B cell (primary cell): ENCODE measurements around the gene YIPF5. TPM values are rescaled to one million over a fixed set of nuclear protein-coding genes. Genes with fewer than 3 reads are reported as not detected.

ENCODE experiments used
- ATAC-seq: fragments of 200-7000 bp; cut with Tn5 transposase; one replicate; pipeline ENCODE4 v1.10.0; 2021; ENCODE audit warnings: low read depth, mild to moderate bottlenecking, moderate number of reproducible peaks, moderate library complexity
- CTCF ChIA-PET: fragments of 350-600 bp; sonication (Branson Sonifier 250); formaldehyde crosslinking; loops from one replicate; lab custom pipeline; 2021; ENCODE audit warnings: antibody characterized with exemption, inconsistent platforms; lab: Charles Lee
- POLR2A ChIA-PET: fragments of 350-600 bp; sonication (Branson Sonifier 250); formaldehyde crosslinking; loops from one replicate; lab custom pipeline; 2021; ENCODE audit warnings: antibody characterized with exemption; lab: Charles Lee
- DNase-seq: peaks from one replicate; pipeline ENCODE4 v3.0.0; 2013
- H2AFZ ChIP-seq: 2 replicates; pipeline ENCODE4 v1.6.1; 2012; ENCODE audit warnings: mild to moderate bottlenecking, low read depth, low read length; ENCODE audit not compliant: insufficient read depth, poor library complexity, severe bottlenecking
- H3K27ac ChIP-seq, 2 donors: 1 replicate in 1 of 2; 2 replicates in 1 of 2; pipeline ENCODE4 v1.5.1; 2012 to 2013; ENCODE audit warnings: low read length in 2 of 2, mild to moderate bottlenecking in 2 of 2, moderate library complexity in 1 of 2
- H3K27me3 ChIP-seq, 4 experiments: fragments of 200-600 bp in 1 of 4; sonication (generic) in 1 of 4; replicated peaks in 1 of 4; 1 replicate in 2 of 4; 2 replicates in 2 of 4; pipeline versions ENCODE4 v1.6.1 to v1.7.0; 2013 to 2016; ENCODE audit warnings: low read length in 3 of 4, mild to moderate bottlenecking in 2 of 4, mixed read lengths in 1 of 4, moderate library complexity in 1 of 4; ENCODE audit not compliant: insufficient read depth in 4 of 4, control insufficient read depth in 3 of 4; ENCODE audit errors: control extremely low read depth in 1 of 4
- H3K36me3 ChIP-seq, 2 experiments: replicated peaks in 1 of 2; 1 replicate in 1 of 2; 2 replicates in 1 of 2; pipeline versions ENCODE4 v1.6.1 to v1.7.1; 2013; ENCODE audit warnings: low read length in 1 of 2; ENCODE audit not compliant: insufficient read depth in 2 of 2, control insufficient read depth in 1 of 2; ENCODE audit errors: control extremely low read depth in 1 of 2, extremely low read depth in 1 of 2
- H3K4me1 ChIP-seq, 2 donors: fragments of 200-600 bp in 1 of 2; sonication (generic) in 1 of 2; 1 replicate in 1 of 2; 2 replicates in 1 of 2; pipeline versions ENCODE4 v1.5.1 to v1.6.1; 2013 to 2017; ENCODE audit warnings: low read length in 2 of 2; ENCODE audit not compliant: control insufficient read depth in 2 of 2, insufficient read depth in 2 of 2
- H3K4me2 ChIP-seq: replicated peaks from 2 replicates; pipeline ENCODE3; 2012; ENCODE audit warnings: mild to moderate bottlenecking, low read depth, low read length; ENCODE audit not compliant: poor library complexity, severe bottlenecking
- H3K4me3 ChIP-seq, 5 experiments: fragments of 200-600 bp in 1 of 5; sonication (generic) in 1 of 5; 1 replicate in 3 of 5; 2 replicates in 2 of 5; pipeline versions ENCODE4 v1.5.1 to v1.7.0; 2011 to 2016; ENCODE audit warnings: low read length in 4 of 5, mild to moderate bottlenecking in 4 of 5, low read depth in 2 of 5, control low read depth in 1 of 5, moderate library complexity in 1 of 5; ENCODE audit not compliant: insufficient read depth in 1 of 5; ENCODE audit errors: control extremely low read depth in 1 of 5, extremely low read depth in 1 of 5
- H3K79me2 ChIP-seq: fragments of 200-600 bp; sonication (generic); one replicate; pipeline ENCODE4 v1.6.0; 2016; ENCODE audit warnings: low read length; ENCODE audit not compliant: control insufficient read depth, insufficient read depth
- H3K9ac ChIP-seq: fragments of 200-600 bp; sonication (generic); 2 replicates; pipeline ENCODE4 v1.6.1; 2017; ENCODE audit warnings: mild to moderate bottlenecking, low read length, moderate library complexity
- H3K9me3 ChIP-seq, 3 donors: one replicate each; pipeline versions ENCODE4 v1.6.1 to v1.7.1; 2013; ENCODE audit warnings: low read length in 2 of 3; ENCODE audit not compliant: control insufficient read depth in 2 of 3, insufficient read depth in 1 of 3; ENCODE audit errors: control extremely low read depth in 1 of 3
- H4K20me1 ChIP-seq: 2 replicates; pipeline ENCODE4 v1.6.0; 2012; ENCODE audit warnings: mild to moderate bottlenecking, low read length; ENCODE audit not compliant: insufficient read depth, control insufficient read depth, poor library complexity, severe bottlenecking
- H3K27ac Mint-ChIP-seq: one replicate; pipeline ENCODE4 v1.8.0; 2021; ENCODE audit warnings: mixed read lengths
- H3K27me3 Mint-ChIP-seq: one replicate; pipeline ENCODE4 v1.8.0; 2021; ENCODE audit warnings: mixed read lengths
- H3K4me1 Mint-ChIP-seq: one replicate; pipeline ENCODE4 v1.8.0; 2021; ENCODE audit warnings: mixed read lengths
- H3K4me3 Mint-ChIP-seq: one replicate; pipeline ENCODE4 v1.8.0; 2021; ENCODE audit warnings: mixed read lengths
- H3K9me3 Mint-ChIP-seq: one replicate; pipeline ENCODE4 v1.8.0; 2022; ENCODE audit warnings: mixed read lengths; ENCODE audit not compliant: insufficient read depth
- CTCF ChIP-seq: fragments of 200-600 bp; IDR thresholded peaks from one replicate; pipeline ENCODE4 v1.8.0; 2022; ENCODE audit warnings: antibody characterized with exemption, mild to moderate bottlenecking
- EZH2 ChIP-seq: IDR thresholded peaks from 2 replicates; pipeline ENCODE4 v1.6.1; 2012; ENCODE audit warnings: borderline replicate concordance, low read depth, mild to moderate bottlenecking, moderate library complexity, low read length; ENCODE audit not compliant: insufficient read depth, poor library complexity, severe bottlenecking
- WGBS: methylation state at CpG from one replicate; pipeline ENCODE4 v1.1.5; 2013; ENCODE audit warnings: missing lambda C conversion rate; ENCODE audit not compliant: insufficient coverage; 5-methylcytosine and 5-hydroxymethylcytosine counted together
- intact Hi-C: fragments of 100-400 bp; cut with micrococcal nuclease; formaldehyde crosslinking; loops from one replicate; pipeline ENCODE4 v1.10.0; 2022
- polyA plus RNA-seq: library from polyadenylated mRNA; depleted of rRNA; stranded (reverse); fragments of >200 nt; gene quantifications from 2 replicates; pipeline ENCODE4 v1.2.3, GENCODE V29; 2012
- total RNA-seq, 2 donors: library from RNA; stranded (reverse); fragments of 120-200 nt in 1 of 2; gene quantifications; 1 replicate in 1 of 2; 2 replicates in 1 of 2; pipeline versions ENCODE4 v1.2.3 to v1.2.4, GENCODE V29; 2013 to 2022

YIPF5 gene
- total and polyA plus RNA-seq, 2 donors (not counting 1 experiment from before 2014, with no cell fraction given), result 7.2 to 24.0 TPM

GRCh38 chr5:144125163-144125726 lies 45.2 kb downstream of the YIPF5 start:
- H3K27ac ChIP-seq, result no peak overlapping the region
- 97% methylated on average over 3 of the region's 4 CpGs for WGBS

GRCh38 chr5:144122641-144123040 lies 47.8 kb downstream of the YIPF5 start:
- intact Hi-C loops, result no loop called here
- TF ChIP-seq EZH2 (no peak), CTCF (no peak)
- no peak overlapping the region for H3K27ac ChIP-seq
- ATAC-seq, result no peak
- H2AFZ ChIP-seq, result no peak overlapping the region
- H3K79me2 ChIP-seq, result no peaks in the 10 kb centered on the region
- CTCF ChIA-PET, result no interaction called here
- POLR2A ChIA-PET, result no interaction called here
- Mint-ChIP-seq H3K27ac (no peak overlapping the region), H3K9me3 (peaks cover 2% of the 10 kb centered on the region), H3K27me3 (peaks cover 9% of the 10 kb centered on the region), H3K4me1 (no peaks in the 10 kb centered on the region), H3K4me3 (no peak overlapping the region)
- H4K20me1 ChIP-seq, result no peaks in the 10 kb centered on the region
- H3K9ac ChIP-seq, result no peak overlapping the region
- H3K9me3 ChIP-seq, result no peaks in the 10 kb centered on the region
- no peak overlapping the region for H3K4me3 ChIP-seq
- DNase-seq, result no peak
- peaks cover 0 to 3% (median 0%) of the 10 kb centered on the region in 4 experiments for H3K27me3 ChIP-seq
- WGBS, result no CpG with 5 or more reads among the region's 3 CpGs
- no peaks in the 10 kb centered on the region for H3K4me1 ChIP-seq
- H3K4me2 ChIP-seq, result no peak overlapping the region
- H3K36me3 ChIP-seq, result no peaks in the 10 kb centered on the region

More at GRCh38 chr5:144125163-144125726, 45.2 kb downstream of the YIPF5 start:
- Histone ChIP-seq H3K9me3 (no peaks in the 10 kb centered on the region), H3K4me1 (no peaks in the 10 kb centered on the region), H2AFZ (no peak overlapping the region), H3K9ac (no peak overlapping the region), H4K20me1 (no peaks in the 10 kb centered on the region), H3K4me2 (no peak overlapping the region), H3K36me3 (no peaks in the 10 kb centered on the region), H3K79me2 (no peaks in the 10 kb centered on the region), H3K27me3 (peaks cover 0 to 3% (median 0%) of the 10 kb centered on the region in 4 experiments), H3K4me3 (no peak overlapping the region)
- intact Hi-C loops, result no loop called here
- DNase-seq (no peak), ATAC-seq (no peak)
- H3K9me3 Mint-ChIP-seq, result no peaks in the 10 kb centered on the region
- no peak overlapping the region for H3K27ac Mint-ChIP-seq
- POLR2A ChIA-PET, result no interaction called here
- no peak for TF ChIP-seq EZH2
- TF ChIP-seq CTCF, result no peak
- no peak overlapping the region for H3K4me3 Mint-ChIP-seq
- H3K27me3 Mint-ChIP-seq, result peaks cover 9% of the 10 kb centered on the region
- CTCF ChIA-PET, result no interaction called here
- no peaks in the 10 kb centered on the region for H3K4me1 Mint-ChIP-seq
